ENCODE measurements around the gene CAMK2N2. TPM values are rescaled to one million over a fixed set of nuclear protein-coding genes. Genes with fewer than 3 reads are reported as not detected.

Gene CAMK2N2
- total RNA-seq, 4 donors from 2014 or later: not detected

- no peak overlapping the region for H3K4me3 ChIP-seq
- H3K27ac ChIP-seq: no peak overlapping the region
- WGBS, 2 donors (ENCODE audit: low coverage in 1 of 2): 94 to 100% methylated on average over 1 to 6 of the region's 6 CpGs
- in situ Hi-C loops (cut with MboI; ENCODE audit: low pct_ligation_motif_present in 1 of 4, low pct_unique_long_range_greater_than_20kb in 1 of 4, low sequenced_read_pairs in 3 of 4): no loop called here
- H3K4me1 ChIP-seq: no peaks in the 10 kb centered on the region
- H3K9me3 ChIP-seq: no peaks in the 10 kb centered on the region
- DNase-seq: no peak
- peaks cover 55% of the 10 kb centered on the region for H3K27me3 ChIP-seq
- intact Hi-C loops (cut with DNase I; ENCODE audit: low total_unique reads): no loop called here
- no peaks in the 10 kb centered on the region for H3K36me3 ChIP-seq
- TF ChIP-seq EP300 (IDR thresholded peaks at IDR 0.05; ENCODE audit: low read depth): no peak
- no peak for TF ChIP-seq CTCF (IDR thresholded peaks at IDR 0.05)
- no peak for TF ChIP-seq POLR2AphosphoS5 (IDR thresholded peaks at IDR 0.05)
- TF ChIP-seq POLR2A (IDR thresholded peaks at IDR 0.05): no peak
These were observed 16.0 kb upstream of the CAMK2N2 start for GRCh38 chr3:184277366-184277765.

GRCh38 chr3:184275961-184276910 lies 14.9 kb upstream of the CAMK2N2 start, which contains the start of gene ECE2:
TSS of gene ECE2 (plus strand) at chr3:184276022. CDS start at chr3:184276154, 132 bp downstream.
- H3K27ac ChIP-seq: no peak within 1 kb of the TSS
- in situ Hi-C loops (cut with MboI; ENCODE audit: low pct_ligation_motif_present in 1 of 4, low pct_unique_long_range_greater_than_20kb in 1 of 4, low sequenced_read_pairs in 3 of 4): no loop called here
- no peak for DNase-seq
- 20% methylated on average over 46 of the region's 65 CpGs; no CpG with 5 or more reads in 1 of the 2 donors for WGBS, 2 donors (ENCODE audit: low coverage in 1 of 2)
- no peaks in the 10 kb centered on the region for H3K4me1 ChIP-seq
- H3K36me3 ChIP-seq: no peaks in the 10 kb centered on the region
- intact Hi-C loops (cut with DNase I; ENCODE audit: low total_unique reads): no loop called here
- no peak for TF ChIP-seq POLR2AphosphoS5 (IDR thresholded peaks at IDR 0.05)
- TF ChIP-seq EP300 (IDR thresholded peaks at IDR 0.05; ENCODE audit: low read depth): no peak
- no peak for TF ChIP-seq POLR2A (IDR thresholded peaks at IDR 0.05)
- TF ChIP-seq CTCF (IDR thresholded peaks at IDR 0.05): no peak
- H3K4me3 ChIP-seq: no peak within 1 kb of the TSS
- peaks cover 55% of the 10 kb centered on the region for H3K27me3 ChIP-seq
- no peaks in the 10 kb centered on the region for H3K9me3 ChIP-seq

- in situ Hi-C loops (cut with MboI; ENCODE audit: low pct_ligation_motif_present in 1 of 4, low pct_unique_long_range_greater_than_20kb in 1 of 4, low sequenced_read_pairs in 3 of 4): no loop called here
These were observed 14.0 kb upstream of the CAMK2N2 start for GRCh38 chr3:184275381-184275701.

More at GRCh38 chr3:184275381-184275701, 14.0 kb upstream of the CAMK2N2 start:
- 60 to 74% methylated on average over 1 to 12 of the region's 12 CpGs for WGBS, 2 donors (ENCODE audit: low coverage in 1 of 2)
- TF ChIP-seq EP300 (IDR thresholded peaks at IDR 0.05; ENCODE audit: low read depth) (no peak), CTCF (IDR thresholded peaks at IDR 0.05) (no peak), POLR2AphosphoS5 (IDR thresholded peaks at IDR 0.05) (no peak), POLR2A (IDR thresholded peaks at IDR 0.05) (no peak)
- no peak overlapping the region for H3K4me3 ChIP-seq
- no peak for DNase-seq
- no peaks in the 10 kb centered on the region for H3K9me3 ChIP-seq
- no peaks in the 10 kb centered on the region for H3K36me3 ChIP-seq
- no peaks in the 10 kb centered on the region for H3K4me1 ChIP-seq
- intact Hi-C loops (cut with DNase I; ENCODE audit: low total_unique reads): no loop called here
- no peak overlapping the region for H3K27ac ChIP-seq
- H3K27me3 ChIP-seq: peaks cover 55% of the 10 kb centered on the region

Measured in transverse colon (tissue), 4 donors.